NCI-H2081 treated with DMSO at 0.1 percent for 48 hours (cell line): ENCODE data around the gene ZSWIM6.
"Not testable (repeated sequence)": the region's sequence is repeated elsewhere in the genome, so short reads cannot be mapped to it uniquely, and the experiment has no call there.

Source experiments
- DNase-seq: peaks from one replicate; lab custom pipeline; 2025; lab: John Stamatoyannopoulos, UW

Gene ZSWIM6

GRCh38 chr5:61407706-61408270, 75.7 kb downstream of the ZSWIM6 start:
- DNase-seq: no peak

GRCh38 chr5:61408476-61409168, 76.6 kb downstream of the ZSWIM6 start:
- peak; percentile 70 for DNase-seq

- DNase-seq: no peak
These were observed 77.5 kb downstream of the ZSWIM6 start for GRCh38 chr5:61409568-61409967.

- DNase-seq: no peak
These were observed 78.8 kb downstream of the ZSWIM6 start for GRCh38 chr5:61410811-61411210.

GRCh38 chr5:61412361-61412760, 80.3 kb downstream of the ZSWIM6 start:
- no peak for DNase-seq

- not testable (repeated sequence) for DNase-seq
These were observed 81.1 kb downstream of the ZSWIM6 start for GRCh38 chr5:61413205-61413604.

GRCh38 chr5:61414806-61415205, 82.7 kb downstream of the ZSWIM6 start:
- DNase-seq: no peak

GRCh38 chr5:61416010-61416409, 84.0 kb downstream of the ZSWIM6 start:
- no peak for DNase-seq

GRCh38 chr5:61416420-61416819, 84.4 kb downstream of the ZSWIM6 start:
- DNase-seq: no peak

GRCh38 chr5:61417340-61417739, 85.3 kb downstream of the ZSWIM6 start:
- no peak for DNase-seq

GRCh38 chr5:61417851-61418250, 85.8 kb downstream of the ZSWIM6 start:
- DNase-seq: no peak

GRCh38 chr5:61419106-61419505, 87.0 kb downstream of the ZSWIM6 start:
- no peak for DNase-seq

GRCh38 chr5:61420016-61420415, 88.0 kb downstream of the ZSWIM6 start:
- DNase-seq: no peak

GRCh38 chr5:61421262-61421661, 89.2 kb downstream of the ZSWIM6 start:
- DNase-seq: not testable (repeated sequence)

- no peak for DNase-seq
These were observed 91.6 kb downstream of the ZSWIM6 start for GRCh38 chr5:61423487-61424145.

GRCh38 chr5:61425918-61426317, 93.9 kb downstream of the ZSWIM6 start:
- DNase-seq: no peak

- DNase-seq: no peak
These were observed 97.8 kb downstream of the ZSWIM6 start for GRCh38 chr5:61429906-61430305.

- DNase-seq: no peak
These were observed 100.0 kb downstream of the ZSWIM6 start for GRCh38 chr5:61431923-61432620.

- no peak for DNase-seq
These were observed 103.3 kb downstream of the ZSWIM6 start for GRCh38 chr5:61435368-61435767.

GRCh38 chr5:61438298-61438970, 106.4 kb downstream of the ZSWIM6 start:
- no peak for DNase-seq

GRCh38 chr5:61440086-61440485, 108.0 kb downstream of the ZSWIM6 start:
- DNase-seq: no peak

- no peak for DNase-seq
These were observed 108.5 kb downstream of the ZSWIM6 start for GRCh38 chr5:61440596-61440995.
